HG02759 (cell line): Measurements from ENCODE around the gene GYS2.

ENCODE experiments used
- ATAC-seq: cut with Tn5 transposase; IDR thresholded peaks from one replicate; pipeline ENCODE4 v1.9.1; 2021; ENCODE audit warnings: mild to moderate bottlenecking, moderate library complexity; ENCODE audit not compliant: unreplicated experiment

Gene GYS2

DNA sequence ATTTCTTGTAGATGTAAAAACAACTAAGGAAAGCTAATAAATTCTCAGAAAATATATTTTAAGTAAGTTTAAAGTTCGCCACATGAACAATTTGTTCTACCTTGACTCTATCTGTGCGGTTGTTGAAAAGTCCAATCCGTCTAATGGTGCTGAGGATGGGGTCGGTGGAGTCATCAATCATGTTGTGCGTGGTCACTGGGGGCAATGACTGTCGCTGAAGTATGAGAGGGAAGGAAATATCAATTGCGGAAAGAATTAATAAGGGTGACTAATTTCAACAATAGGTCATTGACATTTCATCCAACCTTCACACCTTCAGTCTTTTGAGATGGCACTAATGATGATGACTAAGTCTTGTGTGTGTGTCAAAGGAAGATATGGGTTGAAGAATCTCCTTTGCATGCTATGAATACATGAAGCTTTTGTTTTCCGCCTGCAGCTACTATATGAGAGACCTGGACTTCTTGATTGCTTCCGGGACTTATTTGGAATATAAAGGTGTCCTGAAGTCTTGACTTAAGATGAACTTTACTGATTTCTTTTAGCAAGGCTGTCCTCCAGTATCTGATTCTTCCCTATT lies 46.5 kb downstream of the GYS2 start:
- no peak for ATAC-seq

- no peak for ATAC-seq
Observed at GRCh38 chr12:21553329-21553675, 51.3 kb downstream of the GYS2 start.

DNA sequence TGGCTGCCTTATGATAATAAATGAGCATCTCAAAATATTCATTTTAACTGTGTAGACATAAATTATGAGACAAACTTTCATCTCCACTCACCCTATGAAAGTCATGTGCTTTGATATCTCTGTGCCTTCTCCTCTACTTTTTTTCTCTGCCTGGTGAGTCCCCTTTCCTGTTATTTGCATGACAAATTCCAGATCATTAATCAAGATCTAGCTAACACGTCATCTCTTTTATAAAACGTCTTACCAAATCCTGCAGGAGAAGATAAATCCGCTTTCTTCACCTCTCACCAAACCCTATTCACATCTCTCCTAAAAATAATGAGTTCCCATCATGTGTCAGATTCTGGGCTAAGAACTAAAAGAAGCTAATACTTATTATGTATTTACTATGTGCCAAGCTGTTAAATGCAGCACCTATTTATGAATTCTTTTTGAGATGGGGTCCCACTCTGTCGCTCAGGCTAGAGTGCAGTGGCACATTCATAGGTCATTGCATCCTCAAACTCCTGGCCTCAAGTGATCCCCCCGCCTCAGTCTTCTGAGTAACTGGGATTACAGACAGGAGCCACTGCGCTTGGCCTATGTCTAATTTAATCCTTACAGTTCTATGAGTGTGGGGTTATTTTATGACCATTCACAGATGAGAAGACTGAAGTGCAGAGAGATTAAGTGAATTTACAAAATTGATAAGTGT lies 51.9 kb downstream of the GYS2 start:
- ATAC-seq: no peak

GRCh38 chr12:21551841-21552465 lies 52.7 kb downstream of the GYS2 start:
- no peak for ATAC-seq

- no peak for ATAC-seq
Observed at GRCh38 chr12:21547437-21547836, 57.2 kb downstream of the GYS2 start.

DNA sequence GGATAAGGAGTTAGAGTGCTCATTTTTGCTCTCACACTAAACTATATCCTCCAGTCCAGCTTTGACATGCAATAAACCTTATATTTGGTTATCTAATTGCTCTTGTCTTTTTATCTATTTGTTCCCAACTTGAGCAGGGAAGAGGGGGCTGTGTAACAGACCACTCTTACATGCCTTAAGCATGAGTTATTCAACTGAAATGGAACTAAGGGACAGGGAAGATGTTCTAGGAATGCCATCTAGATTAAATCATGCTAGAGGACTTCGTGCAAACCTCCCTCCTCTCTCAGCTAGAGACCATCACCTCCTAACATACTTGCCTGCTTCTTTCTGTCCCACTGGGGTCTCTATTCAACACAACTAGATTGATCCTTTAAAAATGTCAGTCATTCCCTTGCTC lies 57.9 kb downstream of the GYS2 start:
- ATAC-seq: no peak

DNA sequence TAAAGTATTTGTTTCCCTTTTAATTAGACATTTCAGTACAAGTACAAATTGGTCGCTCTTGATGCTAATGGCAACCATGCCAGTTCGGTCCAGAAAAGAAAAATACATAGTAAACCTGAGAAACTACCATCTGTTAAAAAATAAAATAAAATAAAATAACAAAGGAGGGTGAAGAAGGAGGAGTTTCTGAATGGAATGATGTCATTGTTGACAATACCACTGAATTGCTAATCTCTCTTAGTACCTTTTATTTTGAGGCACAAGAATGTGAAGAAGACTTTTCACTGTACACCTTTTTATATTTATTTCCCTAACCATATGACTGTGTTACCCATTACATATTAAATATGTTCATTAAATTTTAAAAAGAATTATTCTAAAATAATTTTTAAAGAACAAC lies 59.1 kb downstream of the GYS2 start:
- no peak for ATAC-seq

DNA sequence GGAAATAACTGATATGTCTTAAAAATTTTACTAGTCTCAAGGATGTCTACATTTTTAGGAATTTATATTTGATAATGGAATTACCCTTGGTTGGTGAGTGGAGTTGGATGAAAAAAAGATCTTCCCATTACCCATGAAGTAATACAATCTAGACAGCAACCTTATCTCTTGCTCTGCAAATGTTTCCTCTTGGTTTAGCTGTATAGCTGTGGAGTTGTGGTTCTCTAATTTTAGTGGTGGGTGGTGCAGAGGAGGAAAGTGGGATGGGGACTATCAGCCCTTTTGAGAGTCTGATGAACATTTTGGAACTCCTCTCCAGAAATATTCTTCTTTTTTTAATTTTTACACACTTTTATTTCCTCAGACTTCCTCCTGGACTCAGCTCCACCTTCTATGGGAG lies 61.5 kb downstream of the GYS2 start:
- no peak for ATAC-seq

- peak; percentile 48 for ATAC-seq
Observed at GRCh38 chr12:21542403-21542802, 62.2 kb downstream of the GYS2 start.

DNA sequence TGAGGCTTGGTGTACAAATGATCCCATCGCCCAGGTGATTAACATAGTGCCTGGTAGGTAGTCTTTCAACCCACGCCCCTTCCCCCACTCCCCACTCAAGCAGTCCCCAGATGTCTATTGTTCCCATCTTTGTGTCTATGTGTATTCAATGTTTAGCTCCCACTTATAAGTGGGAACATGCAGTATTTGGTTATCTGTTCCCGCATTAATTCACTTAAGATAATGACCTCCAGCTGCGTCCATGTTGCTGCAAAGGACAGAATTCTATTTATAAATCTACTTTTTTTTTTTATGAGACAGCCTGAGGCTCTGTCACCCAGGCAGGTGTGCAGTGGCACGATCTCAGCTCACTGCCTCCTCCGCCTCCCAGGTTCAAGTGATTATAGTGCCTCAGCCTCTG lies 62.9 kb downstream of the GYS2 start:
- ATAC-seq: no peak

GRCh38 chr12:21539797-21540196 lies 64.8 kb downstream of the GYS2 start:
- ATAC-seq: no peak

GRCh38 chr12:21538061-21538653 lies 66.5 kb downstream of the GYS2 start:
- ATAC-seq: no peak

- ATAC-seq: no peak
Observed at GRCh38 chr12:21529456-21529855, 75.2 kb downstream of the GYS2 start.

DNA sequence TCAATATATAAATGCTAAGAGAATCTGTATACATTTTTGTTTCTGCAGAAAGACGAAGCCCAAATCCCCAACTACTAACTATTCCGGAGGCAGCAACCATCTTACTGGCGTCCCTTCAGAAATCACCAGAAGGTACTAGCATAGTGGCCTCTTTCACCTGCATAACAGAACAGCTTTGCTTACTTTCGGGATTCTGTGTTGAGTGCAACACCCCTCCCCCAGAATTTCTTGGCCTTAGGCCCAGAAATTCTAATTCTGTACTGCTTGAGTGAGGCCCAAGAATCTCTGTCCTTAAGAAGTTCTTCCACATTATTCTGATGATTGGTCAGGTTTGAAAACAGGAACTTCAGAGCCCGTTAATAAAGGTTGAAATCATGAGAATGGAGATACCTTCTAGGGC lies 75.7 kb downstream of the GYS2 start:
- ATAC-seq: no peak

GRCh38 chr12:21527451-21528180 lies 77.0 kb downstream of the GYS2 start:
- ATAC-seq: peak; percentile 96

- no peak for ATAC-seq
Observed at GRCh38 chr12:21526721-21527345, 77.8 kb downstream of the GYS2 start.

GRCh38 chr12:21526053-21526452 lies 78.6 kb downstream of the GYS2 start, which contains the start of gene SPX:
Gene SPX (plus strand): TSS chr12:21526296. CDS start chr12:21526473, 177 bp downstream.
- no peak for ATAC-seq

- no peak for ATAC-seq
Observed at GRCh38 chr12:21523148-21523547, 81.5 kb downstream of the GYS2 start.

DNA sequence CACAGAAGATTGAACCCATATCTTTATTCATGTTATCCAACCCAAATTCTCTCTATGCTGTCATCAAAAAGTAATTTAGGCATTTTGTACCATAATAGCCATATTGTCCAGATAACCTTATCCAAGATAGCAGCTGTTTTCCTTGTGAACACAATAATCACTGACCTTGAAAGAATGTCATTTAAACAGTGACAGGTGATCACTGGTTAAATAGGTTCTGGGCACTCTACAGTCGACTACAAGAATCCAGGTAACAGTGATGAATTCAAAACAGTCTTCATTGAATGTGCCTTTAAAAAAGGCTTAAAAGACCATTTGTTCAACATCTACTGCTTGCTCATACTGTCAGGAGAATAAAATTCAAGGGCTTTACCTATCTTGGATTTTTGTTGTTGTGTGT lies 83.1 kb downstream of the GYS2 start:
- no peak for ATAC-seq

- ATAC-seq: no peak
Observed at GRCh38 chr12:21518451-21518850, 86.2 kb downstream of the GYS2 start.

DNA sequence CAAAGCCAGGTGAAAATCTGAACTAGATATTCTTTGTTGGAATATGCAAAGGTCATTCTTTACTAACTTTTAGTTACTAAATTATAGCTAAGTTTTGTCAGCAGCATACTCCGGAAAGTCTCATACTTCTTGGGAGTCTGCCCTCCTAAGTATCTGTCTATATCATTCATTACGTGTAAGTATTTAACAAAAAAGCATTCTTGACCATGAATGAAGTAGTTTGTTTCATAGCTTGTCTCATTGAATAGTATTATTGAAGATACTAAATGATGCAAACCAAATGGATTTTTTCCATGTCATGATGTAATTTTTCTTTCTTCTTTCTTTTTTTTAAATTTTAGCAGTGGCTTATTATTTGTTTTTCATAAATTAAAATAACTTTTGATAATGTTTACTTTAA lies 88.4 kb downstream of the GYS2 start:
- no peak for ATAC-seq
